ENCODE results near the gene REXO5.

DNA sequence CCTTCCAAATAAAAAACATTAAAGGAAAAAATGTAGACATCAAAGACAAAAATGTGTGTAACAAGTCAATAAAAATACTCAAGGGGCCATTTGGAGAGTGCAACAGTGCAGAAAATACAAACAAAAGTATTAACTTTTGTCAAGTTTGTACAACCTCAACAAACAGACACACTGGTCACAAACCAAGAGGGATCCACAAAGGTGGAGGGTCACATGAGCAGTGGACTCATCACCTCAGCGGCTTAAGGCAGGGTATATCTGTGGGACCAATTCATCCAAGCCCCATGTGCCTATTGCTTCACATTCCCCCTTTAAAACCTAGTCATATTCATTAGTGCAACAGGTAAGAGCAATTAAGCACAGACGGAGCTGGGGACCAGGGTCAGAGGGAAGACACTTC lies 48.6 kb downstream of the REXO5 start:
- TF ChIP-seq, protein P1, sequence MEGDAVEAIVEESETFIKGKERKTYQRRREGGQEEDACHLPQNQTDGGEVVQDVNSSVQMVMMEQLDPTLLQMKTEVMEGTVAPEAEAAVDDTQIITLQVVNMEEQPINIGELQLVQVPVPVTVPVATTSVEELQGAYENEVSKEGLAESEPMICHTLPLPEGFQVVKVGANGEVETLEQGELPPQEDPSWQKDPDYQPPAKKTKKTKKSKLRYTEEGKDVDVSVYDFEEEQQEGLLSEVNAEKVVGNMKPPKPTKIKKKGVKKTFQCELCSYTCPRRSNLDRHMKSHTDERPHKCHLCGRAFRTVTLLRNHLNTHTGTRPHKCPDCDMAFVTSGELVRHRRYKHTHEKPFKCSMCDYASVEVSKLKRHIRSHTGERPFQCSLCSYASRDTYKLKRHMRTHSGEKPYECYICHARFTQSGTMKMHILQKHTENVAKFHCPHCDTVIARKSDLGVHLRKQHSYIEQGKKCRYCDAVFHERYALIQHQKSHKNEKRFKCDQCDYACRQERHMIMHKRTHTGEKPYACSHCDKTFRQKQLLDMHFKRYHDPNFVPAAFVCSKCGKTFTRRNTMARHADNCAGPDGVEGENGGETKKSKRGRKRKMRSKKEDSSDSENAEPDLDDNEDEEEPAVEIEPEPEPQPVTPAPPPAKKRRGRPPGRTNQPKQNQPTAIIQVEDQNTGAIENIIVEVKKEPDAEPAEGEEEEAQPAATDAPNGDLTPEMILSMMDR (IDR thresholded peaks at IDR 0.05; ENCODE audit: low read depth, low read length), result no peak
- no peak for TF ChIP-seq EZH2phosphoT487 (IDR thresholded peaks at IDR 0.05; ENCODE audit: low read depth)

Measured in OCI-LY3 (cell line).